SU-DHL-6 (cell line): ENCODE measurements around the gene TENM4.

Source experiments
- EZH2phosphoT487 ChIP-seq: fragments of 200-600 bp; sonication (generic), shearing (Covaris generic); conservative IDR thresholded peaks from 2 replicates; pipeline ENCODE4 v1.6.1; 2018; ENCODE audit warnings: mild to moderate bottlenecking, antibody characterized with exemption, low read length, moderate library complexity, mixed read lengths
- TF ChIP-seq, protein P1 (sequence below): fragments of 200-600 bp; sonication (generic); IDR thresholded peaks from one replicate; pipeline ENCODE4 v1.5.1; 2017; ENCODE audit warnings: antibody characterized with exemption, mild to moderate bottlenecking, low read length, moderate library complexity; ENCODE audit not compliant: insufficient read depth, poor library complexity, severe bottlenecking

GRCh38 chr11:78657441-78657840 is 783.4 kb downstream of the TENM4 start:
- TF ChIP-seq, protein P1, sequence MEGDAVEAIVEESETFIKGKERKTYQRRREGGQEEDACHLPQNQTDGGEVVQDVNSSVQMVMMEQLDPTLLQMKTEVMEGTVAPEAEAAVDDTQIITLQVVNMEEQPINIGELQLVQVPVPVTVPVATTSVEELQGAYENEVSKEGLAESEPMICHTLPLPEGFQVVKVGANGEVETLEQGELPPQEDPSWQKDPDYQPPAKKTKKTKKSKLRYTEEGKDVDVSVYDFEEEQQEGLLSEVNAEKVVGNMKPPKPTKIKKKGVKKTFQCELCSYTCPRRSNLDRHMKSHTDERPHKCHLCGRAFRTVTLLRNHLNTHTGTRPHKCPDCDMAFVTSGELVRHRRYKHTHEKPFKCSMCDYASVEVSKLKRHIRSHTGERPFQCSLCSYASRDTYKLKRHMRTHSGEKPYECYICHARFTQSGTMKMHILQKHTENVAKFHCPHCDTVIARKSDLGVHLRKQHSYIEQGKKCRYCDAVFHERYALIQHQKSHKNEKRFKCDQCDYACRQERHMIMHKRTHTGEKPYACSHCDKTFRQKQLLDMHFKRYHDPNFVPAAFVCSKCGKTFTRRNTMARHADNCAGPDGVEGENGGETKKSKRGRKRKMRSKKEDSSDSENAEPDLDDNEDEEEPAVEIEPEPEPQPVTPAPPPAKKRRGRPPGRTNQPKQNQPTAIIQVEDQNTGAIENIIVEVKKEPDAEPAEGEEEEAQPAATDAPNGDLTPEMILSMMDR, result no peak
- TF ChIP-seq EZH2phosphoT487, result no peak
